Upper lobe of left lung (tissue), 4 donors: Measurements from ENCODE around the gene MAJIN.

Source experiments
- POLR2AphosphoS5 ChIP-seq, 2 donors: sonication (generic); formaldehyde crosslinking; IDR thresholded peaks; one replicate each; pipeline ENCODE4 v1.5.1; 2017; ENCODE audit warnings: antibody characterized with exemption in 2 of 2
- TF ChIP-seq, protein P1 (sequence below), 6 experiments: fragments of 450-650 bp in 4 of 6; fragments of 200-600 bp in 2 of 6; sonication (generic) in 2 of 6; IDR thresholded peaks; one replicate each; pipeline ENCODE4 v1.5.1; 2016 to 2019; ENCODE audit warnings: antibody characterized with exemption in 6 of 6

- TF ChIP-seq, protein P1, sequence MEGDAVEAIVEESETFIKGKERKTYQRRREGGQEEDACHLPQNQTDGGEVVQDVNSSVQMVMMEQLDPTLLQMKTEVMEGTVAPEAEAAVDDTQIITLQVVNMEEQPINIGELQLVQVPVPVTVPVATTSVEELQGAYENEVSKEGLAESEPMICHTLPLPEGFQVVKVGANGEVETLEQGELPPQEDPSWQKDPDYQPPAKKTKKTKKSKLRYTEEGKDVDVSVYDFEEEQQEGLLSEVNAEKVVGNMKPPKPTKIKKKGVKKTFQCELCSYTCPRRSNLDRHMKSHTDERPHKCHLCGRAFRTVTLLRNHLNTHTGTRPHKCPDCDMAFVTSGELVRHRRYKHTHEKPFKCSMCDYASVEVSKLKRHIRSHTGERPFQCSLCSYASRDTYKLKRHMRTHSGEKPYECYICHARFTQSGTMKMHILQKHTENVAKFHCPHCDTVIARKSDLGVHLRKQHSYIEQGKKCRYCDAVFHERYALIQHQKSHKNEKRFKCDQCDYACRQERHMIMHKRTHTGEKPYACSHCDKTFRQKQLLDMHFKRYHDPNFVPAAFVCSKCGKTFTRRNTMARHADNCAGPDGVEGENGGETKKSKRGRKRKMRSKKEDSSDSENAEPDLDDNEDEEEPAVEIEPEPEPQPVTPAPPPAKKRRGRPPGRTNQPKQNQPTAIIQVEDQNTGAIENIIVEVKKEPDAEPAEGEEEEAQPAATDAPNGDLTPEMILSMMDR (IDR thresholded peaks at IDR 0.05), result no peak
- TF ChIP-seq POLR2AphosphoS5 (IDR thresholded peaks at IDR 0.05), result no peak
Observed at GRCh38 chr11:64900774-64901173, 71.1 kb downstream of the MAJIN start.
